C1 segment of cervical spinal cord (tissue), 14 donors: ENCODE results near the gene BBLN.

Experiments used
- DNase-seq, 14 donors: peaks; one replicate each; lab custom pipeline; 2025; lab: John Stamatoyannopoulos, UW

The BBLN gene

GRCh38 chr9:128190013-128190412, 29.9 kb downstream of the BBLN start:
- DNase-seq: no peak

GRCh38 chr9:128190516-128191405, 30.7 kb downstream of the BBLN start:
- peak in 9 of 14 donors; percentile 21 to 78 (median 51) for DNase-seq

- DNase-seq: peak in 13 of 14 donors; percentile 21 to 84 (median 62)
These were observed 31.5 kb downstream of the BBLN start, which contains the start of gene CIZ1 for GRCh38 chr9:128191406-128192046. Gene CIZ1 (minus strand): TSS chr9:128191572. CDS start chr9:128190857, 715 bp downstream.

- DNase-seq: peak in 11 of 14 donors; percentile 14 to 91 (median 62)
These were observed 32.7 kb downstream of the BBLN start for GRCh38 chr9:128192601-128193371.

- peak in 1 of 14 donors; percentile 66 for DNase-seq
These were observed 33.5 kb downstream of the BBLN start for GRCh38 chr9:128193469-128194096.

- no peak for DNase-seq
These were observed 41.6 kb downstream of the BBLN start for GRCh38 chr9:128201441-128202369.

GRCh38 chr9:128202648-128203023, 42.6 kb downstream of the BBLN start:
- DNase-seq: no peak

- DNase-seq: peak in 13 of 14 donors; percentile 9 to 73 (median 38)
These were observed 43.1 kb downstream of the BBLN start, which contains the start of gene DNM1 for GRCh38 chr9:128203024-128203706. Gene DNM1 (plus strand): TSS chr9:128203379. CDS start chr9:128203471, 92 bp downstream.

GRCh38 chr9:128203707-128204551, 43.9 kb downstream of the BBLN start:
- DNase-seq: peak in 3 of 14 donors; percentile 10 to 85 (median 13)

GRCh38 chr9:128204858-128205257, 44.8 kb downstream of the BBLN start:
- peak in 1 of 14 donors; percentile 57 for DNase-seq

- DNase-seq: no peak
These were observed 45.4 kb downstream of the BBLN start for GRCh38 chr9:128205296-128205944.

- no peak for DNase-seq
These were observed 46.4 kb downstream of the BBLN start for GRCh38 chr9:128206484-128206883.

GRCh38 chr9:128206916-128207910, 47.1 kb downstream of the BBLN start:
- no peak for DNase-seq

GRCh38 chr9:128208386-128208785, 48.3 kb downstream of the BBLN start:
- DNase-seq: no peak

- DNase-seq: peak in 1 of 14 donors; percentile 34
These were observed 49.0 kb downstream of the BBLN start for GRCh38 chr9:128208946-128209669.
